Esophagus squamous epithelium (tissue), 5 donors: ENCODE results near the gene ZP3. TPM values are rescaled to one million over a fixed set of nuclear protein-coding genes. Genes with fewer than 3 reads are reported as not detected.
"Not testable (repeated sequence)": the region's sequence is repeated elsewhere in the genome, so short reads cannot be mapped to it uniquely, and the experiment has no call there.

Experiments
- DNase-seq: peaks from one replicate; lab custom pipeline; 2025; lab: John Stamatoyannopoulos, UW
- H3K27ac ChIP-seq, 4 donors: fragments of 200-600 bp; sonication (generic); one replicate each; pipeline ENCODE4 v1.5.1; 2016 to 2019; ENCODE audit warnings: mild to moderate bottlenecking in 1 of 4
- H3K27me3 ChIP-seq, 4 donors: fragments of 200-600 bp; sonication (generic); 1 replicate in 3 of 4; 2 replicates in 1 of 4; pipeline versions ENCODE4 v1.5.1 to v1.6.0; 2017 to 2021; ENCODE audit warnings: antibody characterized with exemption in 1 of 4
- H3K36me3 ChIP-seq, 3 donors: fragments of 200-600 bp; sonication (generic); one replicate each; pipeline ENCODE4 v1.5.1; 2016 to 2019
- H3K4me1 ChIP-seq, 3 donors: fragments of 200-600 bp; sonication (generic); one replicate each; pipeline ENCODE4 v1.5.1; 2017 to 2019
- H3K4me3 ChIP-seq, 4 donors: fragments of 200-600 bp; sonication (generic); 1 replicate in 3 of 4; 2 replicates in 1 of 4; pipeline ENCODE4 v1.5.1; 2016 to 2019; ENCODE audit warnings: mild to moderate bottlenecking in 2 of 4, moderate library complexity in 1 of 4
- H3K9me3 ChIP-seq, 3 donors: fragments of 200-600 bp; sonication (generic); one replicate each; pipeline ENCODE4 v1.5.1; 2016 to 2019
- POLR2A ChIP-seq, 4 donors: fragments of 450-650 bp; IDR thresholded peaks; one replicate each; pipeline ENCODE4 v1.6.1; 2017; ENCODE audit warnings: antibody characterized with exemption in 4 of 4, mild to moderate bottlenecking in 4 of 4, moderate library complexity in 3 of 4
- WGBS, 2 donors: methylation state at CpG; one replicate each; pipeline ENCODE4 v1.1.5; 2018; 5-methylcytosine and 5-hydroxymethylcytosine counted together
- intact Hi-C: fragments of 100-400 bp; cut with DNase I; formaldehyde crosslinking; loops from one replicate; pipeline ENCODE4 v1.15.0; 2022
- total RNA-seq, 4 donors: library from RNA; depleted of rRNA; stranded (reverse); fragments of >200 nt; gene quantifications; one replicate each; pipeline ENCODE4 v1.1.0, GENCODE V29; 2016
- TF ChIP-seq, protein P1 (sequence below), 6 experiments: fragments of 450-650 bp in 4 of 6; fragments of 200-600 bp in 2 of 6; sonication (generic) in 2 of 6; IDR thresholded peaks; one replicate each; pipeline ENCODE4 v1.5.1; 2016 to 2019; ENCODE audit warnings: antibody characterized with exemption in 6 of 6, mild to moderate bottlenecking in 4 of 6, moderate library complexity in 4 of 6
- donor health status: DM: yes; HTN: yes; CAD: no.

The ZP3 gene
- total RNA-seq, 4 donors from 2014 or later = 3.8 to 7.9 (median 4.4) TPM

GRCh38 chr7:76428149-76428823, 3.5 kb downstream of the ZP3 start:
- Histone ChIP-seq H3K27me3 (no peaks in the 10 kb centered on the region), H3K4me1 (peaks cover 0 to 15% (median 5%) of the 10 kb centered on the region in 3 donors), H3K9me3 (no peaks in the 10 kb centered on the region), H3K27ac (no peak overlapping the region), H3K36me3 (no peaks in the 10 kb centered on the region), H3K4me3 (no peak overlapping the region)
- intact Hi-C loops = no loop called here
- WGBS, 2 donors = 84 to 89% methylated on average over 13 of the region's 13 CpGs
- no peak for DNase-seq
- no peak for TF ChIP-seq POLR2A (IDR thresholded peaks at IDR 0.05)
- TF ChIP-seq, protein P1, sequence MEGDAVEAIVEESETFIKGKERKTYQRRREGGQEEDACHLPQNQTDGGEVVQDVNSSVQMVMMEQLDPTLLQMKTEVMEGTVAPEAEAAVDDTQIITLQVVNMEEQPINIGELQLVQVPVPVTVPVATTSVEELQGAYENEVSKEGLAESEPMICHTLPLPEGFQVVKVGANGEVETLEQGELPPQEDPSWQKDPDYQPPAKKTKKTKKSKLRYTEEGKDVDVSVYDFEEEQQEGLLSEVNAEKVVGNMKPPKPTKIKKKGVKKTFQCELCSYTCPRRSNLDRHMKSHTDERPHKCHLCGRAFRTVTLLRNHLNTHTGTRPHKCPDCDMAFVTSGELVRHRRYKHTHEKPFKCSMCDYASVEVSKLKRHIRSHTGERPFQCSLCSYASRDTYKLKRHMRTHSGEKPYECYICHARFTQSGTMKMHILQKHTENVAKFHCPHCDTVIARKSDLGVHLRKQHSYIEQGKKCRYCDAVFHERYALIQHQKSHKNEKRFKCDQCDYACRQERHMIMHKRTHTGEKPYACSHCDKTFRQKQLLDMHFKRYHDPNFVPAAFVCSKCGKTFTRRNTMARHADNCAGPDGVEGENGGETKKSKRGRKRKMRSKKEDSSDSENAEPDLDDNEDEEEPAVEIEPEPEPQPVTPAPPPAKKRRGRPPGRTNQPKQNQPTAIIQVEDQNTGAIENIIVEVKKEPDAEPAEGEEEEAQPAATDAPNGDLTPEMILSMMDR (IDR thresholded peaks at IDR 0.05) = no peak

- WGBS, 2 donors = 84 to 89% methylated on average over 1 to 7 of the region's 18 CpGs
- no peak for TF ChIP-seq POLR2A (IDR thresholded peaks at IDR 0.05)
These were observed 4.4 kb downstream of the ZP3 start for GRCh38 chr7:76428868-76429805.

DNA sequence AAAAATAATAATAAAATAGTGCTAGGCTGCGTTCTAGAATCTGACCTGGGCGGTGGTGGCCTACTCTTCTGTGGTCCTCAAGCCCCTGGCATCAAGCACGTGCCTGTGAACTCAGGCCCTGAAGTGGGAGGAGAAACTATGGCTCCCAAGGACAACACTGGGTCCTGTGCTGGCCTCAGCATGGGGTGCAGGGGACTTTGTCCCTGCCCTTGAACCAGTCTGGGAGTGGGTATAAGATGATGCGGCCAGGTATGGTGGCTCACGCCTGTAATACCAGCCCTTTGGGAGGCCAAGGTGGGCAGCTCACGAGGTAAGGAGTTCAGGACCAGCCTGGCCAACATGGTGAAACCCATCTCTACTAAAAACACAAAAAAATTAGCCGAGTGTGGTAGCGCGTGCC, 5.5 kb downstream of the ZP3 start:
- Histone ChIP-seq H3K4me3 (no peak overlapping the region), H3K9me3 (no peaks in the 10 kb centered on the region), H3K27me3 (no peaks in the 10 kb centered on the region), H3K36me3 (no peaks in the 10 kb centered on the region), H3K4me1 (no peaks in the 10 kb centered on the region), H3K27ac (no peak overlapping the region)
- intact Hi-C loops = no loop called here
- no peak for TF ChIP-seq POLR2A (IDR thresholded peaks at IDR 0.05)
- TF ChIP-seq, protein P1 (IDR thresholded peaks at IDR 0.05) = no peak
- DNase-seq = no peak
- 89 to 93% methylated on average over 6 to 8 of the region's 9 CpGs for WGBS, 2 donors

More at GRCh38 chr7:76428868-76429805, 4.4 kb downstream of the ZP3 start:
- DNase-seq = no peak
- peaks cover 0 to 6% (median under 1%) of the 10 kb centered on the region in 3 donors for H3K4me1 ChIP-seq
- H3K36me3 ChIP-seq = no peaks in the 10 kb centered on the region
- no peak overlapping the region for H3K4me3 ChIP-seq
- no peaks in the 10 kb centered on the region for H3K27me3 ChIP-seq
- no peak overlapping the region for H3K27ac ChIP-seq
- intact Hi-C loops = no loop called here
- no peaks in the 10 kb centered on the region for H3K9me3 ChIP-seq

GRCh38 chr7:76430836-76431235, 6.1 kb downstream of the ZP3 start:
- H3K9me3 ChIP-seq = no peaks in the 10 kb centered on the region
- H3K27me3 ChIP-seq = no peaks in the 10 kb centered on the region
- no peaks in the 10 kb centered on the region for H3K4me1 ChIP-seq
- no peak for TF ChIP-seq POLR2A (IDR thresholded peaks at IDR 0.05)
- TF ChIP-seq, protein P1 (IDR thresholded peaks at IDR 0.05) = no peak
- no peaks in the 10 kb centered on the region for H3K36me3 ChIP-seq
- H3K4me3 ChIP-seq = no peak overlapping the region
- 91 to 100% methylated on average over 3 of the region's 3 CpGs for WGBS, 2 donors
- H3K27ac ChIP-seq = no peak overlapping the region
- no peak for DNase-seq
- intact Hi-C loops = no loop called here

DNA sequence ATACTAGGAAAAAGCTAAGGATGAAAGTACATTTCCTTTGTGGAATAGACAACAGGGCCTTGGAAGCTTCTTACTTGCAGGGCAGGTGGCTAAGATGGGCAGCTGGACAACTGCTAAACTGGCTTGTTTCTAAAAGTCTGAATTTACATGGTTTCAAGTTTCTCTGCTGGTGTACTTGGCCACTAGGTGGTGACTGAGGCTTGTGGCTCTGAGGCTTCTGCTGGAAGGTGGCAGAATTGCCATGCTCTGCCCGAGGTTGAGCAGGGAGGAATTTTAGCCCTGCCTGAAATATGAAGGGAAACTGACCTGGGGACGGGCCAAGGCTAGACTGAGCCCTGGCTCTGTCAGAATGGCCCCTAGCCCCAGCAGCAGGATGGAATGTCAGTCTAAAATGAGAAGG, 13.1 kb downstream of the ZP3 start:
- H3K4me1 ChIP-seq, H3K9me3 ChIP-seq, H3K36me3 ChIP-seq, intact Hi-C loops, H3K27me3 ChIP-seq, H3K4me3 ChIP-seq: not testable (repeated sequence)
- WGBS, 2 donors = 0 to 22% methylated on average over 2 of the region's 2 CpGs
- peak overlapping the region; percentile 5 to 83 (median 72) for H3K27ac ChIP-seq
- DNase-seq = peak; percentile 12
- TF ChIP-seq, protein P1 (IDR thresholded peaks at IDR 0.05) = peak; percentile 34 to 78 (median 48)

GRCh38 chr7:76439120-76439888, 14.6 kb downstream of the ZP3 start:
- DNase-seq, intact Hi-C loops, H3K4me3 ChIP-seq, H3K36me3 ChIP-seq, H3K27me3 ChIP-seq, H3K9me3 ChIP-seq, H3K27ac ChIP-seq: not testable (repeated sequence)
- 80% methylated on average over 1 of the region's 7 CpGs; no CpG with 5 or more reads in 1 of the 2 donors for WGBS, 2 donors
- H3K4me1 ChIP-seq = peaks cover 0 to 13% (median 0%) of the 10 kb centered on the region in 3 donors

- intact Hi-C loops, H3K4me3 ChIP-seq, H3K27me3 ChIP-seq, DNase-seq, H3K27ac ChIP-seq, H3K9me3 ChIP-seq, H3K36me3 ChIP-seq: not testable (repeated sequence)
- peaks cover 0 to 22% (median 4%) of the 10 kb centered on the region in 3 donors for H3K4me1 ChIP-seq
- WGBS, 2 donors = 94% methylated on average over 3 of the region's 4 CpGs; no CpG with 5 or more reads in 1 of the 2 donors
These were observed 15.7 kb downstream of the ZP3 start for GRCh38 chr7:76440404-76440803.

DNA sequence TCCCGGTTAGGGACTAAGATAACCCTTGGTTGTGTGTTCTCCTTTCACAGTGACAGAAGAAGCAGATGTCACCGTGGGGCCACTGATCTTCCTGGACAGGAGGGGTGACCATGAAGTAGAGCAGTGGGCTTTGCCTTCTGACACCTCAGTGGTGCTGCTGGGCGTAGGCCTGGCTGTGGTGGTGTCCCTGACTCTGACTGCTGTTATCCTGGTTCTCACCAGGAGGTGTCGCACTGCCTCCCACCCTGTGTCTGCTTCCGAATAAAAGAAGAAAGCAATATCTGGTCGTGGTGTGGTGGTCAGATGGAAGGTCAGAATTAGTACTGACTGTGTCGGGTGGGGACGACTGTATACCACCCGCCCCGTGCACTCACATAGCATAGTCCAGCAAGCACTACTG, 17.0 kb downstream of the ZP3 start:
- intact Hi-C loops, H3K9me3 ChIP-seq, H3K27ac ChIP-seq, H3K36me3 ChIP-seq, H3K27me3 ChIP-seq, DNase-seq, H3K4me3 ChIP-seq: not testable (repeated sequence)
- peaks cover 0 to 26% (median 4%) of the 10 kb centered on the region in 3 donors for H3K4me1 ChIP-seq
- no CpG with 5 or more reads among the region's 10 CpGs for WGBS, 2 donors
